RCC 7860 (cell line): Measurements from ENCODE around the gene NLRP7.
"Not testable (repeated sequence)": the region's sequence is repeated elsewhere in the genome, so short reads cannot be mapped to it uniquely, and the experiment has no call there.

Source experiments
- DNase-seq: peaks from one replicate; pipeline ENCODE4 v3.0.0-alpha.2; 2015; ENCODE audit warnings: low spot score
- FAIRE-seq: peaks from 2 replicates; lab custom pipeline; 2012; peaks lifted over from hg19 to GRCh38; lab: Jason Lieb, UNC

The NLRP7 gene

DNA sequence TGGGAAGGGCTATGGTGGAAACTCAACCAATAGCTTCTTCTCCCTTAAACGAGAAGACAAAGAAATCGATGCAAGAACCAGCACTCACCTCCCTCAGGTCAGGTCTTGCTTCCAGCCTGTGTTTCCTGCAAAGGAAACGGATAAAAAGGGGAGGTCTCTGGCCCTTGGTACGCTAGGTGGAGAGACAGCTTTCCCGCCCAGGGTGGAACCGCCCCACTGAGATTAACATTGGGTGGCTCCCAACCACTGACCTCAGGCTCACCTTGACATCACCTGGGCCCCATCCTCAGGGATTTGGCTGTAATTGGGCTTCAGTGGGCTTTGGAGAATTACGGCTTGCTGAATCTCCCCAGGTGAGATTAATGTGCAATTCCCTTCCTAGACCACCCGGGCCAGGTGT, at the start of gene NLRP7:
Gene NLRP7, minus strand, starts transcription at position 150 of the 400 bp plus-strand sequence.
- DNase-seq (no peak), FAIRE-seq (no peak)

DNA sequence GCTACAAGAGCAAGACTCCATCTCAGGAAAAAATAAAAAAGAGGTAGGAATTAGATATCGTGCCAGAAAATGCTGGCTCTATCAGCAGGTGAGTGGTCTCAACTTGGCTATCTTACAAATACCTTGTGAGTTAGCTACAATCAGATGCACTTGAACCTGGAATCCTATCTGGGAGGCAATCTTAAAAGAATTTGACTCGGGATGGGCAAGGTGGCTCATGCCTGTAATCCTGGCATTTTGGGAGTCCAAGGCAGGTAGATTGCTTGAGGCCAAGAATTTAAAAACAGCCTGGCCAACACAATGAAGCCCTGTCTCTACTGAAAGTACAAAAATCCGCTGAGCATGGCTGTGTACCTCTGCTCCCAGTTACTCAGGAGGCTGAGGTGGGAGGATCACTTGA, 48.2 kb upstream of the NLRP7 start:
- DNase-seq (no peak), FAIRE-seq (no peak)

DNA sequence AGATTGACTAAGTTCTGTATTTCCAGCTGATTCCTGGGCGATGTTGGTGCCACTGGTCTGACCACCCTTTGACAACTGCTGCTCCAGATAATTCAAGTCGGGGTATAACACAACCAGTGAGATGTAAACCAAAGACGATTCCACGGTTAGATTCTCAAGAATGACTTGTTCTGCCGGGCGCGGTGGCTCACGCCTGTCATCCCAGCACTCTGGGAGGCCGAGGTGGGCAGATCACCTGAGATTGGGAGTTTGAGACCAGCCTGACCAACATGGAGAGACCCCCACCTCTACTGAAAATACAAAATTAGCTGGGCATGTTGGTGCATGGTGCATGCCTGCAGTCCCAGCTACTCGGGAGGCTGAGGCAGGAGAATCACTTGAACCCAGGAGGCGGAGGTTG, 42.2 kb upstream of the NLRP7 start:
- FAIRE-seq, DNase-seq: not testable (repeated sequence)

DNA sequence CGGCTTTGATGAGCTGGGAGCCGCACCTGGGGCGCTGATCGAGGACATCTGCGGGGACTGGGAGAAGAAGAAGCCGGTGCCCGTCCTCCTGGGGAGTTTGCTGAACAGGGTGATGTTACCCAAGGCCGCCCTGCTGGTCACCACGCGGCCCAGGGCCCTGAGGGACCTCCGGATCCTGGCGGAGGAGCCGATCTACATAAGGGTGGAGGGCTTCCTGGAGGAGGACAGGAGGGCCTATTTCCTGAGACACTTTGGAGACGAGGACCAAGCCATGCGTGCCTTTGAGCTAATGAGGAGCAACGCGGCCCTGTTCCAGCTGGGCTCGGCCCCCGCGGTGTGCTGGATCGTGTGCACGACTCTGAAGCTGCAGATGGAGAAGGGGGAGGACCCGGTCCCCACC, 35.2 kb upstream of the NLRP7 start:
- DNase-seq, FAIRE-seq: not testable (repeated sequence)

DNA sequence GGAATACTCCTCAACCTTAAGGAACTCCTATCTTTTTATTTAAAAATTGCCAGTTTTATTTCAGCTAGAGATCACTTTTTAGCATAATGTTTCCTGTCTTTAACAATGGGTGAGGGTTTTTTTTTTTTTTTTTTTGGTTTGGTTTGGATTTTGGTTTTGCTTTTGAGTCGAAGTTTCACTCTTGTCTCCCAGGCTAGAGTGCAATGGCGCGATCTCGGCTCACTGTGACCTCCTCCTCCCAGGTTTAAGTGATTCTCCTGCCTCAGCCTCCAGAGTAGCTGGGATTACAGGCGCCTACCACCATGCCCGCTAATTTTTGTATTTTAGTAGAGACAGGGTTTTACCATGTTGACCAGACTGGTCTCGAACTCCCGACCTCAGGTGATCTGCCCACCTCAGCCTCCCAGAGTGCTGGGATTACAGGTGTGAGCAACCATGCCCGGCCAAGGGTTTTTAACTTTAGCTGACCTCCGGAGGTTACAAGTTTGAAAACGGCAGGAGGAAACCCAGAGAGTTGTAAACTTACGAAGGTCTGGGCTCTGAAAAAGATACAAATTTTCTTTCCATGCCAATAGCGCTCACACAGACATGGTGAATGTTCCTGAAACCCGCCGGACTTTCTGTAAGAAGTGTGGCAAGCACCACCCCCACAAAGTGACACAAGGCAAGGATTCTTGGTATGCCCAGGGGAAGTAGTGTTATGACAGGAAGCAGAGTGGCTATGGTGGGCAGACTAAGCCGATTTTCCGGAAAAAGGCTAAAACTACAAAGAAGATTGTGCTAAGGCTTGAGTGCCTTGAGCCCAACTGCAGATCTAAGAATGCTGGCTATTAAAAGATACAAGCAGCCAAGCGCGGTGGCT, 26.1 kb upstream of the NLRP7 start:
- not testable (repeated sequence) for DNase-seq, FAIRE-seq

DNA sequence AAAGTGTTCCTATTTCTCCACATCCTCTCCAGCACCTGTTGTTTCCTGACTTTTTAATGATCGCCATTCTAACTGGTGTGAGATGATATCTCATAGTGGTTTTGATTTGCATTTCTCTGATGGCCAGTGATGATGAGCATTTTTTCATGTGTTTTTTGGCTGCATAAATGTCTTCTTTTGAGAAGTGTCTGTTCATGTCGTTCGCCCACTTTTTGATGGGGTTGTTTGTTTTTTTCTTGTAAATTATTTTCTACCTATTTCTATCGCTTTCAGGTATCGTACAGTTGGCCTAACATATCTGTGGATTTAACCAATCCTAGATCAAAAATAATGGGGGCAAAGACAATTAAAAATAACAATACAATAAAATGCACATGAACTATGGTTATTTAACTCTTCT, 24.1 kb upstream of the NLRP7 start:
- DNase-seq, FAIRE-seq: not testable (repeated sequence)

DNA sequence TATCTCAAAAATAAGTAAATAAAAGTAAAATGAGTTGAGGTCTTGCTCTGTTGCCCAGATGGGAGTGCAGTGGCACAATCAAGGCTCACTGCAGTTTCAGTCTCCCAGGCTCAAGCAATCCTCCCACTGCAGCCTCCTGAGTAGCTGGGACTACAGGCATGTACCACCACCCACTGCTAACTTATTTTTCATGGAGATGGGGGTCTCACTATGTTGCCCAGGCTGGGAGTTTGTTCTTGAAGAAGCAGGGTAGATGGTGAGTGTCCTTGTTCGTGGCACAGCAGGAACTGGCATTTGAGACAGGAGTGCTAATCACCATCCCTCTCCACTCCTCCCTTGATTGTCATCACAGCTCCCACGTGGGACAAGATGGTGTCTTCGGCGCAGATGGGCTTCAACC, 22.3 kb upstream of the NLRP7 start:
- FAIRE-seq (no peak), DNase-seq (no peak)

DNA sequence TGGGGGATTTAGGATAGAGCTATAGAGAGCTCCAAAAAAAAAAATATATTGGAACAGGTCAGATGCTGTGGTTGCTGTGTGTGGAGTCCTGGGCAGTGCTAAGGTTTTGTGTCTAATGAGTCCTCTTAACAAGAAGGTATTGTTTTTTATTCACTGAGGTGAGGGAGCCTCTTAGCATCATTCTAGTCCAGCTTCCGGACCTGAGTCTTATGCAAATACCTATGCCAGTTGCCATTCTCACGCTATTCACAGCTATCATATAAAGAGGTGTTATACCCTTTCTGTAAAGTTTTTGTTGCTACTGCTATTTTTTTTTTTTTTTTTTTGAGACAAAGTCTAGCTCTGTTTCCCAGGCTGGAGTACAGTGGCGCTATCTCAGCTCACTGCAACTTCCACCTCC, 20.3 kb upstream of the NLRP7 start:
- DNase-seq, result no peak
- FAIRE-seq, result no peak

DNA sequence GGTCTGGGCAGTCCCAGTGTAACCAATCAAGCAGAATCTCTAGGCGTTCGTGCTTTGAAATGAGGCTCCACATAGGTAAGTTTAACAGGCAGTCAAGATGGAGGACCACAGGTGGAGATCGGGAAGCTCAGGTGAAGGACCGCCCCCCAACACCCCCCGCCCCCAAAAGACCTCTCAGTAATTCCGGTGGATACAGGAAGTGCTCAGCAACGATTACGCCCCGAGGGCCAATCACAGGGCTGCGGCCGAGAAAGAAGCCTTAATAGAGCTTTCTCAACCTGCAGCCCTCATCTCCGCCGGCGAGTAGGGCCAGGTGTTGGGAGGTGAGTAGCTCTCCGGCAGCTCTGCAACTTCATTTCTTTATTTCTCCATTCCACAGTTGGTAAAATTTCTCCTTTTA, 17.7 kb upstream of the NLRP7 start:
- DNase-seq, FAIRE-seq: not testable (repeated sequence)

DNA sequence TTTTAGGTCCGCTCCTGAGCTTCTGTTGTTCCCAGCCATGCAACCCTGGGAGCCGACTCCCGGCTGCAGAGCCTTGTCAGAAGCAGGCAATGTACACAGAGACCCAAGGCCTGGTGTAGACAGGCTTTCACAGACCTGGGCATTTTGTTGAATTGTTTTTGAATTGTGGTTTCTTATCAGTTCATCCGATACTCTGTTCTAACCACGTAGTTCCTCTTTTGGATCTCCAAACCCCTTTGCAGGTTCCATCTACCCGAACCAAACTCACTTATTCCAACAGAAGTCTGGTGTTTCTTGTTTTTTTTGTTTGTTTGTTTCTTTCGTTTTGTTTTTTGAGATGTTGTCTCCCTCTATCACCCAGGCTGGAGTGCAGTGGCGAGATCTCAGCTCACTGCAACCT, 12.5 kb upstream of the NLRP7 start:
- FAIRE-seq (no peak), DNase-seq (no peak)

DNA sequence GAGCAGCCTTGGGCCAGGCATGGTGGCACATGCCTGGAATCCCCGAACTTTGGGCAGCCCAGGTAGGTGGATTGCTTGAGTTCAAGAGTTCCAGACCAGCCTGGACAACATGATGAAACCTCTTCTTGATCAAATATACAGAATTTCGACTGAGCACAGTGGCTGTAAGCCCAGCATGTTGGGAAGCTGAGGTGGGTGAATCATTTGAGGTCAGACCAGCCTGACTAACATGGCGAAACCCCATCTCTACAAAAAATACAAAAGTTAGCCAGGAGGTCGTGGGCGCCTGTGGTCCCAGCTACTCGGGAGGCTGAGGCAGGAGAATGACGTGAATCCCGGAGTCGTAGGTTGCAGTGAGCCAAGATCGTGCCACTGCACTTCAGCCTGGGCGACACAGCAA, 8.0 kb upstream of the NLRP7 start:
- DNase-seq, result no peak
- no peak for FAIRE-seq

DNA sequence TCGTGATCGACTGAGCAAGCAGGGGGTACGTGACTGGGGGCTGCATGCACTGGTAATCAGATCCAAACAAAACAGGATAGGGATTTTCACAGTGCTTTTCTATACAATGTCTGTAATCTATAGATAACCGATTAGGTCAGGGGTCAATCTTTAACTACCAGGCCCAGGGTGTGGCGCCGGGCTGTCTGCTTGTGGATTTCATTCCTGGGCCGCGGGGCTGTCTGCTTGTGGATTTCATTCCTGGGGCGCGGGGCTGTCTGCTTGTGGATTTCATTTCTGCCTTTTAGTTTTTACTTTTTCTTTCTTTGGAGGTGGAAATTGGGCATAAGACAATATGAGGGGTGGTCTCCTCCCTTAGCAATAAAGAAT, 6.0 kb upstream of the NLRP7 start:
- DNase-seq, FAIRE-seq: not testable (repeated sequence)

DNA sequence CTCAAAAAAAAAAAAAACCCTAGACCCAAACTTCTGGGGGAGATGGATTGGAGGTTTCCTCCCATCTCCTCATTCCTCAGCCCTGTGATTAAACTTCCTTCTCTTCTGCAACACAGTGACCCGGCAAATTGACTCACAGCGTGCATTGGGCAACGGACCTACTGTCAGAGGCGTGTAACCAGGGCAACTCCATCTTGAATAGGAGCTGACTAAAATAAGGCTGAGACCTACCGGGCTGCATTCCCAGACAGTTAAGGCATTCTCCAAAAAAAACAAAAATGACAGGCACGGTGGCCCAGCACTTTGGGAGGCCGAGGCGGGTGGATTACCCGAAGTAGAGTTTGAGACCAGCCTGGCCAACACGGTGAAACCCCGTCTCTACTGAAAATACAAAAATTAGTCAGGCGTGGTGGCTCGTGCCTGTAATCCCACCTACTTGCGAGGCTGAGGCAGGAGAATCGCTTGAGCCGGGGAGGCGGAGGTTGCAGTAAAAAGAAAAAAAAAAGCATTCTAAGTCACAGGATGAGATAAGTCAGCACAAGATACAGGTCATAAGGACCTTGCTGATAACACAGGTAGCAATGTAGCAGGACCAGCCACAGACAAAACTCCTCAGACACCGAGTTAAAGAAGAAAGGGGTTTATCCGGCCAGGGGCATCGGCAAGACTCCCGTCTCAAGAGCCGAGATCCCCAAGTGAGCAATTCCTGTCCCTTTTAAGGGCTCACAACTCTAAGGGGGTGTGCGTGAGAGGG, 5.4 kb upstream of the NLRP7 start:
- FAIRE-seq (no peak), DNase-seq (no peak)

DNA sequence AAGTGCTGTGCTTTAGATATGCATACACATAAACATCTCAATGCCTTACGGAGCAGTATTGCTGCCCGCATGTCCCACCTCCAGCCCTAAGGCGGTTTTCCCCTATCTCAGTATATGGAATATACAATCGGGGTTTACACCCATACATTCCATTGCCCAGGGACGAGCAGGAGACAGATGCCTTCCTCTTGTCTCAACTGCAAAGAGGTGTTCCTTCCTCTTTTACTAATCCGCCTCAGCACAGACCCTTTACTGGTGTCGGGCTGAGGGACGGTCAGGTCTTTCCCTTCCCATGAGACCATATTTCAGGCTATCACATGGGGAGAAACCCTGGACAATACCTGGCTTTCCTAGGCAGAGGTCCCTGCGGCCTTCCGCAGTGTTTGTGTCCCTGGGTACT, 3.2 kb upstream of the NLRP7 start:
- not testable (repeated sequence) for DNase-seq, FAIRE-seq

DNA sequence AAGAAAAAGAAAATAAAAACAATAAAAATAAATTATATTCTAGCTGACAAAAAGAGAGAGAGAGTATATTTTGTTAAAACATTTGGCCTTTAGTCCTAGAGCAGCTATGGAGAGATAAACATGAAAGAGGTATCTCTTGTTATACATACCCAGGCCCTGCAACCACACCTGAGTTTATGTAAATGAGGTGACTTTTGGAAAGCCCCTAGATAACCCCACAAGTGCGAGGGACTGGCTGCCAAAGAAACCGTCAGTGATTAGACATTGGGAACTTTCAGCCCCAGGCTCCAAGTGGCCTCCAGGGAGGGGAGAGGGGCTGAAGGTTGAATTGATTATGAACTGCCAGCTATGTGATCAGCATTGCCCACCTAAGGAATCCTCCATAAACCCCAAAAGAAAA, 2.1 kb upstream of the NLRP7 start:
- FAIRE-seq (no peak), DNase-seq (no peak)

DNA sequence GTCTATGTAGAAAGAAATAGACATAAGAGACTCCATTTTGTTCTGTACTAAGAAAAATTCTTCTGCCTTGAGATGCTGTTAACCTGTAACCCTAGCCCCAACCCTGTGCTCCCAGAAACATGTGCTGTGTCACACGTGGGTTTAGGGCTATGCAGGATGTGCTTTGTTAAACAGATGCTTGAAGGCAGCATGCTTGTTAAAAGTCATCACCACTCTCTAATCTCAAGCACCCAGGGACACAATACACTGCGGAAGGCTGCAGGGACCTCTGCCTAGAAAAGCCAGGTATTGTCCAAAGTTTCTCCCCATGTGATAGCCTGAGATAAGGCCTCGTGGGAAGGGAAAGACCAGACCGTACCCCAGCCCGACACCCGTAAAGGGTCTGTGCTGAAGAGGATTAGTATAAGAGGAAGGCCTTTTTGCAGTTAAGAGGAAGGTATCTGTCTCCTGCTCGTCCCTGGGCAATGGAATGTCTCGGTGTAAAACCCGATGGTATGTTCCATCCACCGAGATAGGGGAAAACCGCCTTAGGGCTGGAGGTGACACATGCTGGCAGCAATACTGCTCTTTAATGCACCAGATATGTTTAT, 3.5 kb downstream of the NLRP7 start:
- DNase-seq, FAIRE-seq: not testable (repeated sequence)

DNA sequence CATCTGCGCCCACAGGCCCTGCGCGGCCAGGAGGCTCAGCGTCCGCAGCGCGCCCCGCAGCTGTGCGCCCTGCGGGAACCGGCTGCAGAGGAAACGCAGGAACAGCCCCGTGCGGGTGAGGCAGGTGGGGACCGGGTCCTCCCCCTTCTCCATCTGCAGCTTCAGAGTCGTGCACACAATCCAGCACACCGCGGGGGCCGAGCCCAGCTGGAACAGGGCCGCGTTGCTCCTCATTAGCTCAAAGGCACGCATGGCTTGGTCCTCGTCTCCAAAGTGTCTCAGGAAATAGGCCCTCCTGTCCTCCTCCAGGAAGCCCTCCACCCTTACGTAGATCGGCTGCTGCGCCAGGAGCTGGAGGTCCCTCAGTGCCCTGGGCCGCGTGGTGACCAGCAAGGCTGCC, 7.8 kb downstream of the NLRP7 start:
- FAIRE-seq, result not testable (repeated sequence)

DNA sequence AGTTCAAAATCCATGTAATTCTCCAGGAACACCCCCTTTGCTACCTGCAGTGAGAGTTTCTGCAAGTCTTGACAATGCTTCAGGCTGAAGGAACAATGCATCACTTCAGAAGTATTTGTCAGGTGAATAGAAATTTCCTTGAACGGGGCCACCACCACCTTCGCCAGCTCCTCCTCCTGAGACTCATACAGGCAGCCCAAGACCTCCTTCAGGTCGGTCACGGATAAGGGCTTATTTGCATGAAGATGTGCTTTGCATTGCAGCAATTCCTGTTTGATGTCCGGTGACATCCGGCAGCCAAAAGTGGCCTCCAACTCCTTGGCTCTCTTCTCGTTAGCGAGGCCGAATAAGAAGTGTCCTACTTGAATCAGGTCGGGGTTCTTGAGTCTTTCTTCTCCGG, 8.4 kb downstream of the NLRP7 start:
- DNase-seq, result no peak

More for the DNA sequence above, 7.8 kb downstream of the NLRP7 start:
- not testable (repeated sequence) for DNase-seq

DNA sequence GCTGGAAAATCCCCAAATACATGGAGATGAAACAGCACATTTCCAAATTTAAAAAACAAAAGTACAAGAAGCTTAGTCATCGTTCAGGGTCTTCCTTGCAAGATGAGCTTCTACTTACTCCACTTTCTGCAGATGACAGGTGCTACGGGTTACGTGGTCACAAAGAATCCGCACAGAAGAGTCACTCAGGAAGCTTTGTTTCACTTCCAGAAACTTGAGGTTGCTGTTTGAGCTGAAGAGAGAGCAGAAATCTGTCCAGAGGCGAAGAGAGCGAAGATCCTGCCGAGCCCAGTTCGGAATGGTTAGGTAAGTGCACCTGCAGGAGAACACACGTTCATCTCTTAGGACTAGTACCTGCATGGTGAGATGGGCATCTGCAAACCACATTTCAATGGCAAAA, 9.4 kb downstream of the NLRP7 start:
- no peak for FAIRE-seq
- DNase-seq, result no peak

More for the DNA sequence above, 8.4 kb downstream of the NLRP7 start:
- FAIRE-seq, result no peak

DNA sequence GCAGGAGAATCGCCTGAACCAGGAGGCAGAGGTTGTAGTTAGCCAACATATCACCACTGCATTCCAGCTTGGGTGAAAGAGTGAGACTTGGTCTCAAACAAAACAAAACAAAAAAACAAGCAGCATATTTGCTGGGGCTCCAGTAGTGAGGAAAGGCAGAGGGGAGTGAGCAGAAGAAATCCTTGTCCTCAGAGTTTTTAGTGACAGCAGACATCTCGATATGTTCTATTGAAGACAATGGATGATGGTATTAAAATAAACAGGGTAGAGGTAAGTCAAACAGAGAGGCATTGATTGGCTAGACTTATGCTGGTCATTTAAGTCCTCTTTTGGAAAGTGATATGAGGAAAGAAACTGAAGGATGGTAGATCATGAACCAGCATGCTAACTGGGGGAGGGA, 19.0 kb downstream of the NLRP7 start:
- FAIRE-seq (no peak), DNase-seq (no peak)

DNA sequence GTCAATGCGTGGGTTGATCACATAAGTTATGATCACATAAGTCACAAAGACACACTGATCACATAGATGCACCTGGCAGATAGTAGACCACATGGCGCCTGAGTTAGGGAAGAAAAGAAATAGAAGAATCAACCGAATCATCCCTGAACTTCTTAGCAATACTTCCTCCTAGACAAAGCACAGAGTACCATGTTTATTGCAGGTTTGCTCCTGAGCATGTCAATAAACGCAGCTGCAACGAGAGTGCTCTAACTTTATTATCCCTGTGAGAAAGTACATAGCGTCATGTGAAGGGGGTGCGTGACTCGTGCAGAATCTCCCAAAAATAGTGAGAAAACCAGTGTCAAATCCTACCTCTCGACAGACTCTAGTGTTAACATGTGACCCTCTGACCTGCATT, 24.1 kb downstream of the NLRP7 start:
- no peak for DNase-seq
- no peak for FAIRE-seq

DNA sequence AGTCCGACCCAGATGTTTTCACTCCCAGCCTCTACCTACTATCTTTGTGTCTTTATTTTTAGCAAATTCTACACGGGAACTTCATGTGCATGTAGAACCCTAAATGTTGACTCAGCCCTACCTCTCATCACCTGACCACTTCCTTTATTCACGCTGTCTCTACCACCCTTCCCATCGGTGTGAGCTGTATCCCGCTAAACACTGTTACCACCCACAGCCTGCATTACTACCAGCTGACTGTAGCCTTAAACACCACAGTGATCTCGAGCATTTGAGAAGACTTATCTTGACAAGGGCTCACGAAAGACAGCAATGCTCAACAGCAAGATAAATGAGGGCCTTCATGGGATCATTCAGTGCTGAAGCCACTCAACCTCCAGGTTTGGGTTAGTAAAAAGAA, 26.2 kb downstream of the NLRP7 start:
- no peak for DNase-seq
- FAIRE-seq, result no peak
